DOHH2 (cell line): ENCODE data around the gene STARD9.

Experiments
- CTCF ChIP-seq: fragments of 200-600 bp; sonication (generic); IDR thresholded peaks from one replicate; pipeline ENCODE4 v1.5.1; 2014; ENCODE audit warnings: antibody characterized with exemption, mild to moderate bottlenecking, low read depth, low read length; ENCODE audit not compliant: poor library complexity, severe bottlenecking
- EZH2phosphoT487 ChIP-seq: fragments of 200-600 bp; sonication (generic); IDR thresholded peaks from 2 replicates; pipeline ENCODE4 v1.6.1; 2017; ENCODE audit warnings: borderline replicate concordance, mild to moderate bottlenecking, antibody characterized with exemption, low read length, moderate library complexity, mixed read lengths

GRCh38 chr15:42675021-42675420, 99.6 kb downstream of the STARD9 start:
- TF ChIP-seq CTCF, result no peak
- TF ChIP-seq EZH2phosphoT487, result no peak
